GM18508 (cell line): ENCODE measurements around the gene RFTN2.
"Not testable (repeated sequence)": the region's sequence is repeated elsewhere in the genome, so short reads cannot be mapped to it uniquely, and the experiment has no call there.

Experiments
- ATAC-seq: cut with Tn5 transposase; IDR thresholded peaks from one replicate; pipeline ENCODE4 v1.9.1; 2021; ENCODE audit warnings: moderate number of reproducible peaks; ENCODE audit not compliant: insufficient read depth, unreplicated experiment

The RFTN2 gene

DNA sequence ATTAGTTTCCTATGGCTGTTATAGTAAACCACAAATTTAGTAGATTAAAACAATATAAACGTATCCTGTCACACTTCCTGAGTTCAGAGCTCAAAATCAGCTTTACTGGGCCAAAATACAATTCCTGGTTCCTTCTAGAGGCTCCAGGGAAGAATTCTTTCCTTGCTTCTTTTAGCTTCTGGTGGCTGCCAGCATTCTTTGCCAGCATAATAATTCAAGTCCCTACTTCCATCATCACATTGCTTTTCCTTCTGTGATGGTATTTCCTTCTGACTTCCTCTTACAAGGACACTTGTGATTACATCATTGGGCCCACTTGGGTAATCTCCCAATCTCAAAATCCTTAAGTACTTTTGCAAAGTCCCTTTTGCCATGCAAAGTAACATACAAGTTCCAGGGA is 118.9 kb downstream of the RFTN2 start:
- ATAC-seq, result no peak

GRCh38 chr2:197555467-197555866 is 119.9 kb downstream of the RFTN2 start:
- ATAC-seq, result no peak

DNA sequence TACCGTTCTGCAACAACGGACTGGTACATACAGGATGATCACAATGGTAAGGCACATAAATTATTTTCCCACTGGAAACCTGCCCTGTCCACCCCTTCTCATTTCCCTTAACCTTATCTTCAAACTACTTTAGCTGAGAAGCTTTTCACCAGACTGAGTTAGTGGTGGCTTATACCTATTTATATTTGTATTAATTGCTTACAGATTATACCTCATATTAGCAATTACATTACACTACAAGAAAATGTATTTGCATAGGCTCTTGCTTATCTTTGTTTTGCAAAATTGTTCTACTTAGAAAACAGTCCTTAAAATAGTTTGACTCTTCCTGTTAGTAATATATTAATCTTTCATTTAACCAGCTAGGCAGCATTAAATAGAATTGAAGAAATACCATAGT is 124.1 kb downstream of the RFTN2 start:
- ATAC-seq, result not testable (repeated sequence)

GRCh38 chr2:197548582-197548981 is 126.8 kb downstream of the RFTN2 start:
- ATAC-seq, result no peak

DNA sequence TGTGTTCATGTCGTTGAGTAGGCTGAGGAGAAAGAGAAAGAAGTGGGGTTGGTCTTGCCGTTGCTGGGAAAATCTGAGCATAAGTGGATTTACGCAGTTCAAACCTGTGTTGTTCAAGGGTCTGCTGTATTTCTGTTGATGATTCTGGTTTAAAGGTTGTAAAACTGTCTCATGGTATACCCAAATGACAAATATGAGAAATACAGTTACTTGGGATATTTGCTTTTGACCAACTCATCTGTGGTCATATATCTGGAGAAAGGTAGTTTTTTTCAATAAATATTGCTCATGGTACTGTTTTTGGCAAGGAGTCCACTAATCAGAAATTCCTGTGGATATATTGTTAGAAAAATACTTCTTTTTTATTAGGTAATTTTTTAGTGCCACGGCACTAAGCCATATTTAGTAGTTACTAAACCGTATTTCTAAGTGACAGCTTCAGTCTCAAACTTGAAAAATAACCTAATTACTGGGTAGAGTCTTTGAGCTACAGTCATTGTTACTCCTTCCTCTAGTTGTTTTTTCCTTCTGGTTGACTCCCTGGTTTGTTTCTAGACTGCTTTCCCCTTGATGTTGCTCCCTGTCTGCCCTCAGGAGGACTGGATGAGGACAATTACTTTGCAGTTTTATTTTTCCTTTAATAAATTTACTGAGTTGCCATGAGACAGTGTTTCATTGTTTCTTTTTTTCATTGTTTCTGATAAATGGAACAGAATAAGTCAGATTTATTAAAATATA is 128.1 kb downstream of the RFTN2 start:
- no peak for ATAC-seq

DNA sequence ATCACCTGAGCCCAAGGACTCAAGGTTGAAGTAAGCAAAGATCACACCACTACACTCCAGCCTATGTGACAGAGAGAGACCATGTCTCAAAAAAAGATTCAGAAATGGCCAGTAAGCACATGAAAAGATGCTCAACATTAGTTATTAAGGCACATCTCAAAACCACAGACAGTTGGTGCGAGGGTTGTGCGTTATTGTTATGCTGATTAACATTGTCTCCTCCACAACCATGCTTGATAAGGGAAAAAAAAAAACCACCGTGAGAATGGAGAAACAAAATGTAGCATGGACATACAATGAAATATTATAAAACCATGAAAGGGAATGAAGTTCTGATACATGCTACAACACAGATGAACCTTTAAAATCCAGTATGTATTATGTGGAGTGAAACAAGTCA is 132.2 kb downstream of the RFTN2 start:
- ATAC-seq, result no peak

DNA sequence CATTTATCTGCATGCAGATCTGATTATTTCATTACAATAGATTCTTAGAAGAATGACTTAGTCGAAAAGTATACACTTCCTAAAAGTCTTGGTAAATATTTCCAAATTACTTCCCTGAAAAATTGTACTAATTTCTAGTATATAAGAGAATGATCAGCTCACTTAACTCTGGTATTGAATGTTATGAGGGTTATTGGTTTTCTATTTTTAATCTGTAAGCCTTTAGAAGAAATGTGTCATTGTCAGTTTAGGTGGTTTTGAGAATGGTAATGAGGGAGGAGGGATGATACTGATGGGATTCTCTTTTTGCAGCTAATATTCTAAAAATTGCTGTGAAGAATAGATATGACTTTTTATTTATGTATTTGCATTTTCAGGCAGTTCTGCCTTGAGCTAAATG is 135.7 kb downstream of the RFTN2 start:
- no peak for ATAC-seq

DNA sequence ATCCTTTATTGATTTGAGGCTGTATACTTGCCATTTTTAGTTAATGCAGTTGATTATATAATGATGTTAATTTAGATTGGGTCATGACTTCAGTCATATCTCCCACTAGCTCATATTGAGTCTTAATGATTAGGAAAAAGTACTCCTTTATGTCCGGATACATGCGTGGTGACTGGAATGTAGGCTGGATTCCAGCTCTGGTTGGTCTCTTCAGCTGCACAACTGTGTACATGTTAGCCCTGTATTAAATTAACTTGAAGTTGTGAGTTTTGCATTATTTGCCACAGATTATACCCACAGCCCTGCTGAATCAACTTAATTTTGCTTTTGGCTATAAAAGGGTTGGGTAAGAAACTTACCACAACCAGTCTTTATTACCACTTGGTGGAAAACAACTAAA is 137.0 kb downstream of the RFTN2 start:
- no peak for ATAC-seq
